ENCODE results near the gene RHBDF1.

GRCh38 chr16:60166-60565 is 12.3 kb downstream of the RHBDF1 start:
- TF ChIP-seq CTCF (IDR thresholded peaks at IDR 0.05) (no peak), POLR2A (IDR thresholded peaks at IDR 0.05) (no peak)
